ENCODE measurements around the gene GCSAML.

DNA sequence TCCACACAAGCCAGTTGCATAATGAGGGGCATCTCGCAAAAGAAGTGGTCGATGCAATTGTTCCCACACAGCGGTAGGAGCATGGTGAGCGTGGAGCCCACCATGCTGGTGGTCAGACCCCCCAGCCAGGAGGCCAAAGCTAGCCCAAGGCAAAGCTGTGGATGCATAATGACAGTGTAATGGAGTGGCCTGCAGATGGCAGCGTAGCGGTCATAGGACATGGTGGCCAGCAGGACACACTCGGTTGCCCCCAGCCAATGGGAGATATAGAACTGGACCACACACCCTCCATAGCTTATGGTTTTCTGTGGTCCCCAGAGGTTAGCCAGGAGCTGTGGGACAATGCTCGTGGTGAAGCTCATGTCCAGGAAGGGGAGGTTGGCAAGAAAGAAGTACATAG lies 17.0 kb upstream of the GCSAML start:
- TF ChIP-seq, protein P1, sequence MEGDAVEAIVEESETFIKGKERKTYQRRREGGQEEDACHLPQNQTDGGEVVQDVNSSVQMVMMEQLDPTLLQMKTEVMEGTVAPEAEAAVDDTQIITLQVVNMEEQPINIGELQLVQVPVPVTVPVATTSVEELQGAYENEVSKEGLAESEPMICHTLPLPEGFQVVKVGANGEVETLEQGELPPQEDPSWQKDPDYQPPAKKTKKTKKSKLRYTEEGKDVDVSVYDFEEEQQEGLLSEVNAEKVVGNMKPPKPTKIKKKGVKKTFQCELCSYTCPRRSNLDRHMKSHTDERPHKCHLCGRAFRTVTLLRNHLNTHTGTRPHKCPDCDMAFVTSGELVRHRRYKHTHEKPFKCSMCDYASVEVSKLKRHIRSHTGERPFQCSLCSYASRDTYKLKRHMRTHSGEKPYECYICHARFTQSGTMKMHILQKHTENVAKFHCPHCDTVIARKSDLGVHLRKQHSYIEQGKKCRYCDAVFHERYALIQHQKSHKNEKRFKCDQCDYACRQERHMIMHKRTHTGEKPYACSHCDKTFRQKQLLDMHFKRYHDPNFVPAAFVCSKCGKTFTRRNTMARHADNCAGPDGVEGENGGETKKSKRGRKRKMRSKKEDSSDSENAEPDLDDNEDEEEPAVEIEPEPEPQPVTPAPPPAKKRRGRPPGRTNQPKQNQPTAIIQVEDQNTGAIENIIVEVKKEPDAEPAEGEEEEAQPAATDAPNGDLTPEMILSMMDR (tag by site-specific recombination; IDR thresholded peaks at IDR 0.05): no peak
- no peak for TF ChIP-seq ZNF274 (IDR thresholded peaks at IDR 0.05; ENCODE audit: low read length)
- no peak for TF ChIP-seq ZNF274 (tag by site-specific recombination; IDR thresholded peaks at IDR 0.05; ENCODE audit: borderline replicate concordance)
- TF ChIP-seq ZNF292 (tag by site-specific recombination; IDR thresholded peaks at IDR 0.05; ENCODE audit: borderline replicate concordance, low read depth): no peak

Data from HEK293 (cell line).